ENCODE data around the gene TAGLN2. TPM values are rescaled to one million over a fixed set of nuclear protein-coding genes. Genes with fewer than 3 reads are reported as not detected.

The TAGLN2 gene
- polyA plus RNA-seq, 4 donors: 244 to 472 (median 400) TPM

GRCh38 chr1:159941591-159942560 lies 16.6 kb upstream of the TAGLN2 start:
- no peaks in the 10 kb centered on the region for H3K9me3 ChIP-seq (ENCODE audit: control insufficient read depth in 2 of 2, insufficient read depth in 1 of 2, low read depth in 1 of 2, low read length in 1 of 2)
- DNase-seq (no peak), FAIRE-seq (no peak)
- H3K27me3 ChIP-seq (ENCODE audit: control insufficient read depth in 3 of 3, insufficient read depth in 3 of 3, low read length in 3 of 3): no peaks in the 10 kb centered on the region
- H3K4me1 ChIP-seq (ENCODE audit: control insufficient read depth in 3 of 3, insufficient read depth in 2 of 3, low read depth in 1 of 3, low read length in 2 of 3): peaks cover 8 to 77% (median 13%) of the 10 kb centered on the region in 3 donors
- peaks cover 0 to 54% (median 0%) of the 10 kb centered on the region in 3 donors for H3K36me3 ChIP-seq (ENCODE audit: control insufficient read depth in 3 of 3, insufficient read depth in 2 of 3, low read depth in 1 of 3, low read length in 3 of 3)
- 70 to 74% (median 73%) methylated on average over 14 to 15 of the region's 15 CpGs for whole genome bisulfite sequencing, 3 donors
- H3K27ac ChIP-seq (ENCODE audit: low read depth in 1 of 3, low read length in 2 of 3): peak overlapping the region in 1 of 3 donors; percentile 97
- peak overlapping the region in 1 of 3 donors; percentile 64 for H3K4me3 ChIP-seq (ENCODE audit: low read depth in 1 of 3, low read length in 3 of 3)

- FAIRE-seq (no peak), DNase-seq (peak in 1 of 2 donors; percentile 41)
- peak overlapping the region in 1 of 3 donors; percentile 64 for H3K4me3 ChIP-seq (ENCODE audit: low read depth in 1 of 3, low read length in 3 of 3)
- peak overlapping the region in 1 of 3 donors; percentile 97 for H3K27ac ChIP-seq (ENCODE audit: low read depth in 1 of 3, low read length in 2 of 3)
- no peaks in the 10 kb centered on the region for H3K27me3 ChIP-seq (ENCODE audit: control insufficient read depth in 3 of 3, insufficient read depth in 3 of 3, low read length in 3 of 3)
- peaks cover 12 to 79% (median 17%) of the 10 kb centered on the region in 3 donors for H3K4me1 ChIP-seq (ENCODE audit: control insufficient read depth in 3 of 3, insufficient read depth in 2 of 3, low read depth in 1 of 3, low read length in 2 of 3)
- H3K36me3 ChIP-seq (ENCODE audit: control insufficient read depth in 3 of 3, insufficient read depth in 2 of 3, low read depth in 1 of 3, low read length in 3 of 3): peaks cover 0 to 61% (median 0%) of the 10 kb centered on the region in 3 donors
- H3K9me3 ChIP-seq (ENCODE audit: control insufficient read depth in 2 of 2, insufficient read depth in 1 of 2, low read depth in 1 of 2, low read length in 1 of 2): no peaks in the 10 kb centered on the region
- WGBS, 3 donors: 82 to 85% (median 83%) methylated on average over 5 of the region's 5 CpGs
Observed at GRCh38 chr1:159941141-159941540, 15.8 kb upstream of the TAGLN2 start.

GRCh38 chr1:159940006-159940620 lies 14.8 kb upstream of the TAGLN2 start:
- DNase-seq (peak in 1 of 2 donors; percentile 55), FAIRE-seq (no peak)
- Histone ChIP-seq H3K9me3 (ENCODE audit: control insufficient read depth in 2 of 2, insufficient read depth in 1 of 2, low read depth in 1 of 2, low read length in 1 of 2) (no peaks in the 10 kb centered on the region), H3K27ac (ENCODE audit: low read depth in 1 of 3, low read length in 2 of 3) (peak overlapping the region in 2 of 3 donors; percentile 97), H3K4me1 (ENCODE audit: control insufficient read depth in 3 of 3, insufficient read depth in 2 of 3, low read depth in 1 of 3, low read length in 2 of 3) (peaks cover 10 to 87% (median 19%) of the 10 kb centered on the region in 3 donors), H3K4me3 (ENCODE audit: low read depth in 1 of 3, low read length in 3 of 3) (peak overlapping the region in 1 of 3 donors; percentile 3), H3K36me3 (ENCODE audit: control insufficient read depth in 3 of 3, insufficient read depth in 2 of 3, low read depth in 1 of 3, low read length in 3 of 3) (peaks cover 0 to 71% (median 0%) of the 10 kb centered on the region in 3 donors), H3K27me3 (ENCODE audit: control insufficient read depth in 3 of 3, insufficient read depth in 3 of 3, low read length in 3 of 3) (no peaks in the 10 kb centered on the region)
- 89 to 93% (median 92%) methylated on average over 11 of the region's 11 CpGs for WGBS, 3 donors

GRCh38 chr1:159939678-159940002 lies 14.3 kb upstream of the TAGLN2 start:
- DNase-seq: peak; percentile 77 to 80

GRCh38 chr1:159938905-159939677 lies 13.8 kb upstream of the TAGLN2 start:
- Histone ChIP-seq H3K36me3 (ENCODE audit: control insufficient read depth in 3 of 3, insufficient read depth in 2 of 3, low read depth in 1 of 3, low read length in 3 of 3) (peaks cover 0 to 79% (median 0%) of the 10 kb centered on the region in 3 donors), H3K27me3 (ENCODE audit: control insufficient read depth in 3 of 3, insufficient read depth in 3 of 3, low read length in 3 of 3) (no peaks in the 10 kb centered on the region), H3K4me1 (ENCODE audit: control insufficient read depth in 3 of 3, insufficient read depth in 2 of 3, low read depth in 1 of 3, low read length in 2 of 3) (peaks cover 10 to 82% (median 19%) of the 10 kb centered on the region in 3 donors), H3K27ac (ENCODE audit: low read depth in 1 of 3, low read length in 2 of 3) (peak overlapping the region in 2 of 3 donors; percentile 97), H3K4me3 (ENCODE audit: low read depth in 1 of 3, low read length in 3 of 3) (no peak overlapping the region), H3K9me3 (ENCODE audit: control insufficient read depth in 2 of 2, insufficient read depth in 1 of 2, low read depth in 1 of 2, low read length in 1 of 2) (no peaks in the 10 kb centered on the region)
- FAIRE-seq (no peak), DNase-seq (no peak)
- WGBS, 3 donors: 62 to 80% (median 68%) methylated on average over 6 of the region's 6 CpGs

More at GRCh38 chr1:159939678-159940002, 14.3 kb upstream of the TAGLN2 start:
- H3K36me3 ChIP-seq (ENCODE audit: control insufficient read depth in 3 of 3, insufficient read depth in 2 of 3, low read depth in 1 of 3, low read length in 3 of 3): peaks cover 0 to 75% (median 0%) of the 10 kb centered on the region in 3 donors
- H3K27ac ChIP-seq (ENCODE audit: low read depth in 1 of 3, low read length in 2 of 3): peak overlapping the region in 2 of 3 donors; percentile 97
- H3K4me3 ChIP-seq (ENCODE audit: low read depth in 1 of 3, low read length in 3 of 3): no peak overlapping the region
- H3K4me1 ChIP-seq (ENCODE audit: control insufficient read depth in 3 of 3, insufficient read depth in 2 of 3, low read depth in 1 of 3, low read length in 2 of 3): peaks cover 10 to 86% (median 19%) of the 10 kb centered on the region in 3 donors
- H3K9me3 ChIP-seq (ENCODE audit: control insufficient read depth in 2 of 2, insufficient read depth in 1 of 2, low read depth in 1 of 2, low read length in 1 of 2): no peaks in the 10 kb centered on the region
- FAIRE-seq: no peak
- no peaks in the 10 kb centered on the region for H3K27me3 ChIP-seq (ENCODE audit: control insufficient read depth in 3 of 3, insufficient read depth in 3 of 3, low read length in 3 of 3)
- 8 to 63% (median 36%) methylated on average over 3 of the region's 3 CpGs for WGBS, 3 donors

- DNase-seq (peak; percentile 68 to 89), FAIRE-seq (no peak)
- Histone ChIP-seq H3K4me3 (ENCODE audit: low read depth in 1 of 3, low read length in 3 of 3) (peak overlapping the region in 1 of 3 donors; percentile 35), H3K36me3 (ENCODE audit: control insufficient read depth in 3 of 3, insufficient read depth in 2 of 3, low read depth in 1 of 3, low read length in 3 of 3) (peaks cover 0 to 84% (median 0%) of the 10 kb centered on the region in 3 donors), H3K9me3 (ENCODE audit: control insufficient read depth in 2 of 2, insufficient read depth in 1 of 2, low read depth in 1 of 2, low read length in 1 of 2) (no peaks in the 10 kb centered on the region), H3K27me3 (ENCODE audit: control insufficient read depth in 3 of 3, insufficient read depth in 3 of 3, low read length in 3 of 3) (no peaks in the 10 kb centered on the region), H3K4me1 (ENCODE audit: control insufficient read depth in 3 of 3, insufficient read depth in 2 of 3, low read depth in 1 of 3, low read length in 2 of 3) (peaks cover 10 to 82% (median 17%) of the 10 kb centered on the region in 3 donors), H3K27ac (ENCODE audit: low read depth in 1 of 3, low read length in 2 of 3) (peak overlapping the region; percentile 7 to 97 (median 97))
- 21 to 48% (median 25%) methylated on average over 6 to 7 of the region's 7 CpGs for WGBS, 3 donors
Observed at GRCh38 chr1:159938211-159938852, 13.0 kb upstream of the TAGLN2 start.

- 32 to 44% (median 40%) methylated on average over 4 of the region's 4 CpGs for WGBS, 3 donors
- peak; percentile 81 to 83 for DNase-seq
- H3K27me3 ChIP-seq (ENCODE audit: control insufficient read depth in 3 of 3, insufficient read depth in 3 of 3, low read length in 3 of 3): no peaks in the 10 kb centered on the region
- H3K36me3 ChIP-seq (ENCODE audit: control insufficient read depth in 3 of 3, insufficient read depth in 2 of 3, low read depth in 1 of 3, low read length in 3 of 3): peaks cover 0 to 85% (median 0%) of the 10 kb centered on the region in 3 donors
- peak overlapping the region in 1 of 3 donors; percentile 35 for H3K4me3 ChIP-seq (ENCODE audit: low read depth in 1 of 3, low read length in 3 of 3)
- no peak for FAIRE-seq
- H3K4me1 ChIP-seq (ENCODE audit: control insufficient read depth in 3 of 3, insufficient read depth in 2 of 3, low read depth in 1 of 3, low read length in 2 of 3): peaks cover 10 to 74% (median 17%) of the 10 kb centered on the region in 3 donors
- peak overlapping the region; percentile 62 to 97 (median 97) for H3K27ac ChIP-seq (ENCODE audit: low read depth in 1 of 3, low read length in 2 of 3)
- H3K9me3 ChIP-seq (ENCODE audit: control insufficient read depth in 2 of 2, insufficient read depth in 1 of 2, low read depth in 1 of 2, low read length in 1 of 2): no peaks in the 10 kb centered on the region
Observed at GRCh38 chr1:159937054-159937750, 11.9 kb upstream of the TAGLN2 start.

All from small intestine (tissue), 7 donors.